ENCODE results near the gene SETD1A. TPM values are rescaled to one million over a fixed set of nuclear protein-coding genes. Genes with fewer than 3 reads are reported as not detected.

The SETD1A gene
- total RNA-seq, 1 donor from 2014 or later = 7.2 TPM

DNA sequence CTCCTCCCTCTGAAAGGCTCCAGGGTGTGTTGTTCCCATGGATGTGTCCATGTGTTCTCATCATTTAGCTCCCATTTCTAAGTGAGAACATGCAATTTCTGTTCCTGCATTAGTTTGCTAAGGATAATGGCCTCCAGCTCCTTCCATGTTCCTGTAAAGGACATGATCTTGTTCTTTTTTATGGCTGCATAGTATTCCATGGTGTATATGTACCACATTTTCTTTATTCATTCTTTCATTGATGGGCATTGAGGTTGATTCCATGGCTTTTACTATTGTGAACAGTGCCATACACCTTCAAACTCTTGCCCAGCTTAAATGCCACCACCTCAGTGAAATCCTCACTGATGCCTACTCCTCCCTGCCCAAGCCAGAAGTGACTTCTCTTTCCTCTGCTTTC lies 13.2 kb upstream of the SETD1A start:
- peaks cover 9% of the 10 kb centered on the region for H3K36me3 ChIP-seq (ENCODE audit: control insufficient read depth, insufficient read depth, low read length)
- DNase-seq (ENCODE audit: low read depth) = no peak
- H3K4me3 ChIP-seq (ENCODE audit: low read depth, low read length) = no peak overlapping the region
- H3K27me3 ChIP-seq (ENCODE audit: control insufficient read depth, insufficient read depth, low read length) = no peaks in the 10 kb centered on the region
- TF ChIP-seq, protein P1, sequence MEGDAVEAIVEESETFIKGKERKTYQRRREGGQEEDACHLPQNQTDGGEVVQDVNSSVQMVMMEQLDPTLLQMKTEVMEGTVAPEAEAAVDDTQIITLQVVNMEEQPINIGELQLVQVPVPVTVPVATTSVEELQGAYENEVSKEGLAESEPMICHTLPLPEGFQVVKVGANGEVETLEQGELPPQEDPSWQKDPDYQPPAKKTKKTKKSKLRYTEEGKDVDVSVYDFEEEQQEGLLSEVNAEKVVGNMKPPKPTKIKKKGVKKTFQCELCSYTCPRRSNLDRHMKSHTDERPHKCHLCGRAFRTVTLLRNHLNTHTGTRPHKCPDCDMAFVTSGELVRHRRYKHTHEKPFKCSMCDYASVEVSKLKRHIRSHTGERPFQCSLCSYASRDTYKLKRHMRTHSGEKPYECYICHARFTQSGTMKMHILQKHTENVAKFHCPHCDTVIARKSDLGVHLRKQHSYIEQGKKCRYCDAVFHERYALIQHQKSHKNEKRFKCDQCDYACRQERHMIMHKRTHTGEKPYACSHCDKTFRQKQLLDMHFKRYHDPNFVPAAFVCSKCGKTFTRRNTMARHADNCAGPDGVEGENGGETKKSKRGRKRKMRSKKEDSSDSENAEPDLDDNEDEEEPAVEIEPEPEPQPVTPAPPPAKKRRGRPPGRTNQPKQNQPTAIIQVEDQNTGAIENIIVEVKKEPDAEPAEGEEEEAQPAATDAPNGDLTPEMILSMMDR (IDR thresholded peaks at IDR 0.05; ENCODE audit: insufficient read depth, low read length, poor library complexity, severe bottlenecking) = no peak

DNA sequence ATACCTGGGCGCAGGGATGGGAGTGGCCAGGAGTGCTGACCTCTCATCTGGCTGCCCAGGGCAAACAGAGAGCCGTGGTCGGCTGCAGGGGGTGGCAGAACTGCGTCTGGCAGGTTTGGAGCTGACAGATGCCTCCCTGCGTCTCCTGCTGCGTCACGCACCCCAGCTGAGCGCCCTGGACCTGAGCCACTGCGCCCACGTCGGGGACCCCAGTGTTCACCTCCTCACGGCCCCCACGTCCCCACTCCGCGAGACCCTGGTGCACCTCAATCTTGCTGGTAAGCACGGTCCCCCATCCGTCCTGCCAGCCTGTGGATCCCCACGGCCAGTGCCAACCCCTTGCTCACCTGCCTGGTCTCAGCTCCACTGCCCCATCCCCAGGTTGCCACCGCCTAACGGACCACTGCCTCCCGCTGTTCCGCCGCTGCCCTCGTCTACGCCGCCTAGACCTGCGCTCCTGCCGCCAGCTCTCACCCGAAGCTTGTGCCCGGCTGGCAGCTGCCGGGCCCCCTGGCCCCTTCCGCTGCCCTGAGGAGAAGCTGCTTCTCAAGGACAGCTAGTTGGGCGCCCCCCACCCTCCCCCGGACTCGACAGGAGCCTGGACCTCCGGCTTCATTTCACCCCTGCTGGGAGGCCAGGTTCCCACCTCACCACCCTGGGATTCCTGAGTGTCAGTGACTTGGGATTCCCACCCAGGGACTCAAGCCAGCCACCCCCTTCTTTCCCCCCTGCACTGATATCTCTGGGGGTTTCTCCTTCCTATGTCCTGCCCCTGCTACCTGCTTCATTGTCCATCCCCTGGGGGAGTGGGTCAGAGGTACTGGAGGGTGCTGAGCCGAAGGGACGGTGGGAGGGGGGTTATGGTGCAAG lies 10.6 kb upstream of the SETD1A start:
- Histone ChIP-seq H3K4me3 (ENCODE audit: low read depth, low read length) (no peak overlapping the region), H3K36me3 (ENCODE audit: control insufficient read depth, insufficient read depth, low read length) (peaks cover 7% of the 10 kb centered on the region), H3K27me3 (ENCODE audit: control insufficient read depth, insufficient read depth, low read length) (no peaks in the 10 kb centered on the region)
- no peak for DNase-seq (ENCODE audit: low read depth)
- TF ChIP-seq, protein P1 (IDR thresholded peaks at IDR 0.05; ENCODE audit: insufficient read depth, low read length, poor library complexity, severe bottlenecking) = no peak

DNA sequence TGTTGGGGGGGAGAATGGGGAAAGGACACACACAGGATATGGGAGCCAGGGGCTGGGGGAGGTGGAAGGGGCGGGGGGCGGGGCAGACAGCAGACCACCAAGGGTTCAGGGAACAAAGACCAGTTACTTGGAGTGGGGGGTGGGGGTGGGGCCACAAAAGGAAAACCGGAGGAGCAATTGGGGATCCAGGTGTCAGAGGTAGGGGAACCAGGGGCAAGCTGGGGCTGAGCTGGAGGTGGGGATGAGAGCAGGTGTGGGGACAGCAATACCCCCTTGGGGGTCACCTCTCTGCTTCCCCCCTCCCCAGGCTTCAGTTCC lies 10.1 kb upstream of the SETD1A start:
- TF ChIP-seq, protein P1 (IDR thresholded peaks at IDR 0.05; ENCODE audit: insufficient read depth, low read length, poor library complexity, severe bottlenecking) = no peak
- Histone ChIP-seq H3K27me3 (ENCODE audit: control insufficient read depth, insufficient read depth, low read length) (no peaks in the 10 kb centered on the region), H3K4me3 (ENCODE audit: low read depth, low read length) (no peak overlapping the region), H3K36me3 (ENCODE audit: control insufficient read depth, insufficient read depth, low read length) (peaks cover 7% of the 10 kb centered on the region)
- DNase-seq (ENCODE audit: low read depth) = no peak

DNA sequence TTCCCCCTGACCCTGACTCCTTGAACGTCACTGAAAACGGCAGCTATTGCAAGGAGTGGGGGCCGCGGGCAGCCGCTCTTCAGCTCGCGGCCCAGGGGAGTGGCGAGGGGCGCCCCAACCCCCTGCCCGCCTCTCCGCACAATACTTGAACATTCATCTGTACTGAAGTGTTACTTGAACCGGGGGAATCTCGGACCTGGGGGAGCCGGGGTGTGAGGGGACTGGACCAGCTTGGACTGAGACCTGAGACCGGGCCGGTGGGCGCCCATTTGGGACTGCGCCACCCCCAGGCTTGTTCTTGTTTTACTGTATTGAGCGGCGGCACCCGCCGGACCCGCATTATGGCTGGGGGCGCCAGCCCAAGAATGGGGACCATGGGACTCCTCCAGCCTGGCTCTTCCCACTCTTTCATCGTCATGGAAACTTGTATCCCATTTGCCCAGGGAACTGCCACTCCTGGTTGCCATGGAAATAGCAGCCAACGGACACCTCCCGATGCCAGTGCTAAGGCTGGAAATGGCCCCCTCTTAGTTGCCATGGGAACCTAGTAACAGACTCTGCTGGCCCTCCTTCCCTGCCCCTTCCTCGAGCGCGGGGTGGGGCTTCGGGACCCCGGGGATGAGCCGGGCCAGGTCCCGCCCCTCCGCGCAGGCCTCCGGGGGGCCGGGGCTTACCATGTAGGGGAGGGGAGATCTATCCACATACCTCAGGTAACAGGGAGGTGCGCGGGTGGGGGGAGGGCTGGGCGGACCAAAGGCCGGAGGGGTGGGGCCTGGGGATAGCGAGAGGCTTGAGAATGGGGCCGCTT lies 9.5 kb upstream of the SETD1A start:
- Histone ChIP-seq H3K27me3 (ENCODE audit: control insufficient read depth, insufficient read depth, low read length) (no peaks in the 10 kb centered on the region), H3K4me3 (ENCODE audit: low read depth, low read length) (peak overlapping the region; percentile 78), H3K36me3 (ENCODE audit: control insufficient read depth, insufficient read depth, low read length) (peaks cover 5% of the 10 kb centered on the region)
- peak; percentile 96 for DNase-seq (ENCODE audit: low read depth)
- TF ChIP-seq, protein P1 (IDR thresholded peaks at IDR 0.05; ENCODE audit: insufficient read depth, low read length, poor library complexity, severe bottlenecking) = no peak

DNA sequence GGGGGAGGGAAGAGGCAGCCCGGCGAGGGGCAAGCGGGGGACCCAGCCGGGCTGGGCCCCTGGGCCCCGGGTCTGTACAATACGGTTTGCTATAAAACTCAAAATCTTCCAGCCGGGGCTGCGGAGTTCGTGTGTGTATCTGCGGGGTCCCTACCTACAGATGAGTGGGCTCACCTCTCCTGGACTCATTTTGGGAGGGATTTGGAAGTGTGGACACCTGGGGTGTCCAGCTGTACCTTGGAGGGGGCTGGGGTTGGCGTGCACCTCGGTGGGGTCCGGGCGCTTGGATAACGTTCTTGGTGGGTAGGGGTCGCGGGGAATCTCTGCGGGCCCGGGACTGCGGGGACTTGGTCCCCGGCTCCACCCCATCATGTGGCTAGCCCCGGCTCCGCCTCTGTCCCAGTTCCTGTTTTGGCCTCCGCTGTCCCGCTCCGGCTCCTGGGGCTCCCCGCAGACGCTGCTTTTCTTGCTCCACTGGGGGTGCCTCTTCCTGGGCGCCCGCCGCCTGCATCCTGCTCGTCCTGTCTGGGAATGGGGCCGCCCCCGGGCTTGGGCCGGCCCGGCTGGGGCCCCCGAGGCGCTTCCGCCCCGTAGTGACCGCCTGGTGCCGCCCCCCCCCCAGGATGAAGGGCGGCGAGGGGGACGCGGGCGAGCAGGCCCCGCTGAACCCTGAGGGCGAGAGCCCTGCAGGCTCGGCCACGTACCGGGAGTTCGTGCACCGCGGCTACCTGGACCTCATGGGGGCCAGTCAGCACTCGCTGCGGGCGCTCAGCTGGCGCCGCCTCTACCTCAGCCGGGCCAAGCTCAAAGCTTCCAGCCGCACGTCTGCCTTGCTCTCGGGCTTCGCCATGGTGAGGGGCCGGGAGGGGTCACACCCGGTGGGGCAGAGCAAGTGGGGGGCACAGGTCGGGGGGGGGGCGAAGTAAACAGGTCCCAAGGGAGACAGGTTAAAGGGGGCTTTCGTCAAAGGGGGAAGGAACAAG lies 8.6 kb upstream of the SETD1A start, which contains the start of gene ORAI3:
Gene ORAI3 (plus strand): TSS at position 402 of the 983 bp plus-strand sequence. CDS start 222 bp downstream, at position 624.
- Histone ChIP-seq H3K36me3 (ENCODE audit: control insufficient read depth, insufficient read depth, low read length) (peaks cover 5% of the 10 kb centered on the region), H3K27me3 (ENCODE audit: control insufficient read depth, insufficient read depth, low read length) (no peaks in the 10 kb centered on the region), H3K4me3 (ENCODE audit: low read depth, low read length) (peak within 1 kb of the TSS; percentile 78)
- TF ChIP-seq, protein P1 (IDR thresholded peaks at IDR 0.05; ENCODE audit: insufficient read depth, low read length, poor library complexity, severe bottlenecking) = no peak
- DNase-seq (ENCODE audit: low read depth) = no peak
